Stomach (tissue), 4 donors: Measurements from ENCODE around the gene SNN.

Source experiments
- CTCF ChIP-seq, 7 experiments: fragments of 450-650 bp in 4 of 7; fragments of 200-600 bp in 3 of 7; sonication (generic) in 3 of 7; IDR thresholded peaks; one replicate each; pipeline ENCODE4 v1.5.1; 2016 to 2019; ENCODE audit warnings: antibody characterized with exemption in 7 of 7, control low read depth in 2 of 7, mild to moderate bottlenecking in 1 of 7
- POLR2A ChIP-seq, 4 donors: fragments of 450-650 bp; IDR thresholded peaks; one replicate each; pipeline ENCODE4 v1.6.1; 2016; ENCODE audit warnings: antibody characterized with exemption in 4 of 4, control low read depth in 2 of 4, mild to moderate bottlenecking in 1 of 4, moderate library complexity in 1 of 4
- POLR2AphosphoS5 ChIP-seq, 3 donors: sonication (generic); formaldehyde crosslinking; IDR thresholded peaks; one replicate each; pipeline ENCODE4 v1.6.1; 2016; ENCODE audit warnings: antibody characterized with exemption in 3 of 3

GRCh38 chr16:11708421-11708820 lies 40.2 kb downstream of the SNN start:
- TF ChIP-seq POLR2A (IDR thresholded peaks at IDR 0.05) (no peak), POLR2AphosphoS5 (IDR thresholded peaks at IDR 0.05) (no peak), CTCF (IDR thresholded peaks at IDR 0.05) (no peak)
